GM12891 (cell line): ENCODE data around the gene GPATCH3.

Experiments
- DNase-seq: peaks from one replicate; pipeline ENCODE4 v3.0.0; 2011; ENCODE audit warnings: low spot score; ENCODE audit not compliant: insufficient read length
- FAIRE-seq: peaks from 2 replicates; lab custom pipeline; 2011; peaks lifted over from hg19 to GRCh38; lab: Jason Lieb, UNC
- PAX5 ChIP-seq: IDR thresholded peaks from 2 replicates; pipeline ENCODE4 v1.6.1; 2011; ENCODE audit warnings: low read length, moderate library complexity, mild to moderate bottlenecking; ENCODE audit not compliant: insufficient read depth, severe bottlenecking
- POLR2A ChIP-seq: IDR thresholded peaks from 2 replicates; pipeline ENCODE4 v1.6.1; 2011; ENCODE audit warnings: low read depth, low read length, control low read depth
- POLR2AphosphoS5 ChIP-seq: IDR thresholded peaks from 2 replicates; pipeline ENCODE4 v1.6.1; 2011; ENCODE audit warnings: low read depth, low read length, control low read depth
- POU2F2 ChIP-seq: IDR thresholded peaks from 2 replicates; pipeline ENCODE4 v1.6.1; 2011; ENCODE audit warnings: low read depth, mild to moderate bottlenecking, control low read depth, low read length, moderate library complexity
- SPI1 ChIP-seq: IDR thresholded peaks from 2 replicates; pipeline ENCODE4 v1.6.1; 2011; ENCODE audit warnings: low read depth, low read length, control low read depth
- TAF1 ChIP-seq: IDR thresholded peaks from 2 replicates; pipeline ENCODE4 v1.6.1; 2011; ENCODE audit warnings: low read depth, low read length, control low read depth

Gene GPATCH3

DNA sequence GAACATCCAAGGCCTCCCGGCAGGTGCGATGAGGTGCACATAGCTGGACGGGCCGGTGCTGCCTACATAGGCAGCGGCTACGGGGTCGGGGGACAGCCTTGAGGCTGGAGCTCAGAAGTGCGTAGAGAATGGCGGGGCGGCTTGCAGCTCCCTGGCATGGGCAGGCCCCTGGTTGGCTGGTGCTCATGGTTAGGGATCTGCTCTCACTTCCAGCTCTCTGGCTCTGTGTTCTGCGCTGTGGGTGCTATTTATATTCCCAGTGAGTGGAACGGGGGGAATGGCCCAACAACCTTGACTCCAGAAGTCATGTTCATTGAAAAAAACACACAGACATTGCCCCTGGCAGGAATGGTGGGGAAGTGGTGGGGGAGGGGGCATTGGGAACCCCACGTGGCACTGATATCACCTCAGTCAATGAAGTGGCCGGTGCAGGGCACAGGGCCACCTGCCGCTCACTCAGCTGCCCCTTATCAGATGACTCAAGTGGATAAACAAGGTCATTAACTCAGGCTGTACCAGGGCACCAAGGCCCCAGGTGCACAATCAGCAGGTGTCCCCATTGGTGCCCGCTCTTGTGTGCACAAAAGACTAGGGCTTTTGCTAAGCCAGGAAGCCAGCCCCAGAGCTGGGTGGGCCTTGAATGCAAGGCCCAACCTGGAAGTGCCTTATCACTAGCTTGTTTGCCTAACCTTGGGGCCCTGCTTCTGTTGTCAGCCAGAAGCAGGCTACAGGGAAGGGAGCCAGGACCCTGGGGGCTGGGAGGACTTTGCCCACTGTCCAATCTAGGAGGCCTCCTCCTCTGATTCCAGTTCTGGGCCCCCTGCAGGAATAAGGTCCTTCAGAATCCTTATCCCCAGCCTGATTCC lies 13.7 kb upstream of the GPATCH3 start, which contains the start of gene NR0B2:
Gene NR0B2, minus strand, starts transcription at position 222 of the 866 bp plus-strand sequence. Its CDS starts 35 bp downstream, at position 187.
- DNase-seq (no peak), FAIRE-seq (no peak)

DNA sequence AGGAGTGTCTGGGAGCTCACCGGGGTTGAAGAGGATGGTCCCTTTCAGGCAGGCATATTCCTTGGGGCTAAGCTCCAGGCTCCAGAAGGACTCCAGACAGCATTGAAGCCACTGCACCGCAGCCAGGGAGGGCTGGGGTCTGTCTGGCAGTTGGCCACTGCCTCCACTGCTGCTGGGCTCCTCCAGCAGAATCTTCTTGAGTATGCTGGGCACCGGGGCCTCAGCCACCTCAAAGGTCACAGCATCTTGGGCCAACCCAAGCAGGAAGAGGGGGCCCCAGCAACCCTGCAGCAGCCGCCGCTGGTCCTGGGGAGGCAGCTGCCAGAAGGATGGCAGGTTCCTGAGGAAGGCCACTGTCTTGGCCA lies 13.1 kb upstream of the GPATCH3 start:
- no peak for TF ChIP-seq SPI1
- no peak for TF ChIP-seq POU2F2
- DNase-seq (no peak), FAIRE-seq (no peak)

More for the DNA sequence above, 13.7 kb upstream of the GPATCH3 start, which contains the start of gene NR0B2:
- no peak for TF ChIP-seq POU2F2

DNA sequence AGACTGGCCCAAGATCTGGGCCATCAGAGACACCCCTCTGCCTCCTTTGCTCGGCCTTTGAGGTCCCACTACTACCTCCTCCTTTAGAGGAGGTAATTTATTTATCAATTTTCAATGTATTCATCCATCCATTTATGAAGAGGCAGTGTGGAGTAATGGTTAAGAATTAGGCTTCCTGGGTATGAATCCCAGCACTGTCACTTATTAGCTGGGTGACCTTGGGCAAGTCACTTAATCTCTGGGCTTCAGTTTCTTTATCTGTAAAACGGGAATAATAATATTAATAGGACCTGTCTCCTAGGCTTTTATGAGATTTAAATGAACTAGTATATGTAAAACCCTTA lies 11.9 kb upstream of the GPATCH3 start:
- FAIRE-seq (no peak), DNase-seq (no peak)
- no peak for TF ChIP-seq SPI1
- TF ChIP-seq PAX5: no peak
- TF ChIP-seq TAF1: no peak
- no peak for TF ChIP-seq POLR2A
- no peak for TF ChIP-seq POLR2AphosphoS5
- TF ChIP-seq POU2F2: no peak

DNA sequence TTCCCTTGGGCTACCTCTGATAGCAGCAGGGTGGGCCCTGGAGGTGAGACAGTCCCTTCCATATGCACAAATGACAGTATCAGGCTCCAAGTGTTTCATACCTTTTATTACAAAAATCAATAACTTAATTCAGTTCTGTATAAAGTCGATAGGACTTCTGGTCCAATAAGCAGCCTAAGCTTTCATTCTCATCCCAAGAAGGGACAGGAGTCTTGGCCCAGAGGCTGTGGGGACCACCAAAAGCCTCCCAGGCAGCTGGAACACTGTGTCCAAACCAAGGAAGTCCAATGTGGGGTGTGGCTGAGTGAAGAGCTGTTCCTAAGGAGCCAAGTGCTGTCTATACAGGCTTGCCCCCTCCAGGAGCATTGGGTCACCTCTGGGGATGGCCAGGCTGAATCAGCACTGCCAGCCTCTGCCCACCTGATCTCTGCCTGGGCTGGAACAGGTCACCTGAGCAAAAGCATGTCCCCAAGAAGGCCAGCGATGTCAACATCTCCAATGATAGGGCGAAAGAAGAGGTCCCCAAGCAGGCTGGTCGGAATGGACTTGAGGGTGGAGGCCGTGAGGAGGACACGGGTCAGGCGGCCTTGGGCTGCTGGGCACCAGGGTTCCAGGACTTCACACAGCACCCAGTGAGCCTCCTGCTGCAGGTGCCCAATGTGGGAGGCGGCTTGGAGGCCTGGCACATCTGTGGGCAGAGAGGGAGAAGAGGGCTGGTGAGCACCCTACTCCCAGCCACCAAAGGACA lies 11.3 kb upstream of the GPATCH3 start:
- TF ChIP-seq POLR2AphosphoS5 (no peak), TAF1 (no peak), POLR2A (no peak), SPI1 (no peak), POU2F2 (no peak), PAX5 (no peak)
- FAIRE-seq: no peak
- no peak for DNase-seq

DNA sequence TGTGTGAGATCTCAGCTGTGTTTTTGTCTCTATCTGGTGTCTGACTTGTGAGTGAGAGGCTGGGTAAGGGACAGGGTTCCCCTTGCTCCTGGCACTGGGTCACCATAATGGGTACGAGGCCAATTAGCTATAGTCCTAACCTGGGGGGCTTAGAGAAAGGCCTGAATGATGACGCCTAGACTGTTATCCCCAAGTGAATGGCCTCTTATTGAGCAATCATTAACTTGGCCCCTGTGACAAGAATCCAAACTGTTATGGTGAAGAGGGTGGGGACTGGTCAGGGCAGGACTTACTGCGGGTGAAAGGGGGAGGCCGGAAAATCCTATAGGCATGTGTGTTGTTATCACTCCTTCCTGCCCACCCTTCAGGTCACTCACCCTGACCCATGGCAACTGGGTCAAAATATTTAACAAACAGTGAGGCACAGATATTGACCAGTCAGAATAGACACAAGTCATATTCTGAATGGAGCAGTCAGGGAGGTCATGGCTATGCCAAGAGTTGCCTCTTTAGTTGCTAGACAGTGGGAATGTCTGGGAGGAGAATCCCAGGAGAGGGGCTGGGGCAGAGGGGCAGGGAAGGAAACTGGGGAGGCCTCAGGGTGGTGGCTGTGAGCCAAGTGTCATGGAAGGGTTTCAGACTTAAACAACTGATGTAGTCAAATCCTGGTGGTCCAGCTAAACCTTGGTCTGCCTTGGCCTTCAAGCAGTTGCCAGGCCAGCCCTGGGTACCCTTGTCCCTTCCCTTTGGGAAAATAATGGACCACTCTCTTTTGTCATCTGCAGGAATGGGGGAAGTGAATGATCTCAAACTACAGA lies 10.3 kb upstream of the GPATCH3 start:
- TF ChIP-seq SPI1: no peak
- no peak for TF ChIP-seq POU2F2
- TF ChIP-seq POLR2A: no peak
- no peak for TF ChIP-seq TAF1
- no peak for TF ChIP-seq POLR2AphosphoS5
- no peak for TF ChIP-seq PAX5
- no peak for FAIRE-seq
- no peak for DNase-seq

DNA sequence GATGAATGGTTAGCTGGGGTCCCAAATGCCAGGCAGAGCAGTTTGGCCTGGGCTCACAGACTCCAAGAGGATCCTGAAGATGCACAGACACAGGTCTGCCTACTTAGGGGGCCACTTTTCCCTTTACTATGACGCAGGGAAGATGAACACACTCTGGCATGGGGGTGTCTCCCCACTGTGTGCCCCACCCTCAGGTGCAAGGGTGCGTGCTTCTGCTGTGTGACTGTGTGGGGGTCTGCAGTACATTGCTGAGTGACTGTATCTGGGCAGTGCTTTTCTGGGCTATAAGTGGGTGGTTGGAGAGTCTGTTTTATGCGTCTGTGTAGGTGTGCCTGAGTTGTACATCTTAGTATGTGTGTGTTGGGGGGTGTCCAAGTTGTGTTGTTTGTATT lies 9.7 kb upstream of the GPATCH3 start:
- TF ChIP-seq POU2F2 (no peak), SPI1 (no peak), PAX5 (no peak), POLR2A (no peak), POLR2AphosphoS5 (no peak), TAF1 (no peak)
- DNase-seq (no peak), FAIRE-seq (no peak)

DNA sequence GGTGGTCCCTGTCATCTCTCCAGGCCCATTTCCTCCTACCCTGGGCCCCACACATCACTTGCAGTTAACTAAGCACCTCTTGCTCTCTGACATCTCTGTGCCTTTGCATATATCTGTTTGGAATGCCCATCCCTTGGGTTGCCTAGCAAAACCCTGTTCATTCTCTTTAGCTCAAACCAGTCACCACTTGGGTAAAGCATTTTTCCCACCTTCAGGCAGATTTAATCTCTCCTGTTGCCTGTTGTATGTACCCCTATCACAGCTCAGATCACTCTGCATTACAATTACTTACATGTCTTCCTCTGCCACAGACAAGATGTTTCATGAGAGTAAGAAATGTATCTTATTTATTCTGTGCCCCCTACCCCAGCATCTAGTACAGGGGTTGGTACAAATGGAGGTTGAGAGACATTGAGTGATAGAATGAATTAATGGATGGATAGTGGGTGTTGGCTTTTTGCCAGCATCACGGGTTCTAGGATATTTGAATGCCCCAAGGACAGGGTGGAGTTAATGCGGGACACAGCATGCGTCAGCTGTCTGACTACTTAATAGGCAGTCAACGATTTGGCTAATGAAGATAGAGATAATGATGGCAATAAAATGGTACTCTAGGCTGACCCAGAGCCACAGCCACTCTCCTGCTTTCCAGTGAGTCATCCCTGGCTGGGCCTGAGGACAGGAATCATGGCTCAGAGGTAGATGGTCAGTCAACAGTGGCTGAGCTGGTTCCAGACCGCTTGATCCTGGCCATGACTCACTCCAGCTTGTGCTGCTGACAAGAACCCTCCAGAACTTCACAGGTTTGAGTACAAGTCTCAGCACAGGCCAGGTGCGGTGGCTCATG lies 7.0 kb upstream of the GPATCH3 start:
- no peak for DNase-seq
- TF ChIP-seq POU2F2 (no peak), SPI1 (no peak), POLR2A (no peak), PAX5 (no peak), POLR2AphosphoS5 (no peak), TAF1 (no peak)

DNA sequence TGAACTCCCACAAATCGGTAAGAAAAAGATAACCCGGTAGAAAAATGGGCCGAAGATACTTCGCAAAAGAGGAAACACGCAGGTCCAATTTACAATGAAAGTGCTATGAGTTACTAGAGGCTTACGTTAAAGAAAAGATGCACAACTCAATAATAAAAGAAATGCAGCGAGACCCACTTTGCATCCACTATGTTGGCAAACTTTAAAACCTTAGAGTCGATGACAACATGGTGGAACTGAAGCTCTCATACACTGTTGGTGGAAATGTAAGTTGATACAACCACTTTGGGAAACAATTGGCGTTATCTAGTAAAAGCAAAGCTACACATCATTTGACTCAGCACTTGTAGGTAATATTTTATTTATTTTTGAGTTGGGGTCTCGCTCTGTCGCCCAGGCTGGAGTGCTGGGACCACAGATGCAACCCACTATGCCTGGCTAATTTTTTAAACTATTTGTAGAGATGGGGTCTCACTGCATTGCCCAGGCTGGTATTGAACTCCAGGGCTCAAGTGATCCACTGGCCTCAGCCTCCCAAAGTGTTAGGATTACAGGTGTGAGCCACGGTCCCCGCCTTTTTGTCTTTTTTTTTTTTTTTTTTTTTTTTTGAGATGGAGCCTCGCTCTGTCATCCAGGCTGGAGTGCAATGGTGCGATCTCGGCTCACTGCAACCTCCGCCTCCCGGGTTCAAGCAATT lies 696 bp upstream of the GPATCH3 start:
- FAIRE-seq (peak; percentile 26), DNase-seq (no peak)
- no peak for TF ChIP-seq POU2F2
- no peak for TF ChIP-seq SPI1
- no peak for TF ChIP-seq TAF1
- TF ChIP-seq POLR2AphosphoS5: no peak
- TF ChIP-seq PAX5: no peak

More for the DNA sequence above, 7.0 kb upstream of the GPATCH3 start:
- FAIRE-seq: no peak

DNA sequence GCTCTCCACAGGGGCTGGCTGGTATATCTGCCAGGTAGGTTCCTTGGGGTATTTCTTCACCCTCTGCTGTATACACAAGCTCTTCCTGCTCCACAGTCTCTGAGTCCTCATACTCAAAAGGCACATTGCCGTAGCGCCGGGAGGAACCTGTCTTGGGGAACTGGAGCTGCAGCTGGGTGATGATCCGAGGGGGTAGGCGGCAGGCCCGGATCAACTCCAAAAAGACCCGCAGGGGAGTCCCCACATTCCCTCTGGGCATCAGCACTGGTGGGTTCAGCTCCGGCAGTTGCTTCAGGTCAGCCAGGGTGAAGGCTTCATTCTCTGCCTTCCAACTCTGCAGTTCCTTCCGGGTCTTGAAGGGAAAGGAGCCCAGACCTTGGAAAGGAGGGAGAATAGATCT lies 2.9 kb downstream of the GPATCH3 start:
- DNase-seq (no peak), FAIRE-seq (no peak)
- TF ChIP-seq SPI1 (no peak), POLR2AphosphoS5 (no peak), TAF1 (no peak), POU2F2 (no peak), POLR2A (no peak), PAX5 (no peak)
